ENCODE results near the gene FCHO1.

- TF ChIP-seq CTCF (IDR thresholded peaks at IDR 0.05), result no peak
- no peak for TF ChIP-seq POLR2A (IDR thresholded peaks at IDR 0.05)
Observed at GRCh38 chr19:17735410-17735809, 15.9 kb upstream of the FCHO1 start.

All from testis (tissue), 2 donors.